Vagina (tissue), 2 donors: ENCODE measurements around the gene HOXB6. TPM values are rescaled to one million over a fixed set of nuclear protein-coding genes. Genes with fewer than 3 reads are reported as not detected.

Experiments
- DNase-seq, 2 donors: peaks; one replicate each; pipeline ENCODE4 v3.0.0-alpha.2; 2017; ENCODE audit errors: extremely low spot score in 2 of 2
- H3K27ac ChIP-seq: fragments of 200-600 bp; sonication (generic); one replicate; pipeline ENCODE4 v1.5.1; 2019
- H3K27me3 ChIP-seq: fragments of 200-600 bp; sonication (generic); one replicate; pipeline ENCODE4 v1.5.1; 2019
- H3K36me3 ChIP-seq, 2 donors: fragments of 200-600 bp; sonication (generic); one replicate each; pipeline ENCODE4 v1.5.1; 2017 to 2019
- H3K4me1 ChIP-seq: fragments of 200-600 bp; sonication (generic); one replicate; pipeline ENCODE4 v1.5.1; 2019
- H3K4me3 ChIP-seq, 2 donors: fragments of 200-600 bp; sonication (generic); 1 replicate in 1 of 2; 2 replicates in 1 of 2; pipeline ENCODE4 v1.5.1; 2016 to 2019
- H3K9me3 ChIP-seq: fragments of 200-600 bp; sonication (generic); one replicate; pipeline ENCODE4 v1.5.1; 2019
- CTCF ChIP-seq, 3 experiments: fragments of 450-650 bp in 2 of 3; fragments of 200-600 bp in 1 of 3; sonication (generic) in 1 of 3; IDR thresholded peaks; one replicate each; pipeline ENCODE4 v1.5.1; 2017 to 2019; ENCODE audit warnings: antibody characterized with exemption in 3 of 3, mild to moderate bottlenecking in 2 of 3, moderate library complexity in 2 of 3
- POLR2A ChIP-seq, 2 donors: fragments of 450-650 bp; IDR thresholded peaks; one replicate each; pipeline ENCODE4 v1.6.1; 2017; ENCODE audit warnings: antibody characterized with exemption in 2 of 2, mild to moderate bottlenecking in 2 of 2, moderate library complexity in 2 of 2
- POLR2AphosphoS5 ChIP-seq, 2 donors: sonication (generic); formaldehyde crosslinking; IDR thresholded peaks; one replicate each; pipeline ENCODE4 v1.9.0; 2017; ENCODE audit warnings: antibody characterized with exemption in 2 of 2, mild to moderate bottlenecking in 2 of 2, low read depth in 1 of 2; ENCODE audit not compliant: insufficient read depth in 1 of 2
- intact Hi-C: fragments of 100-400 bp; cut with DNase I; formaldehyde crosslinking; loops from one replicate; pipeline ENCODE4 v1.15.1; 2023
- total RNA-seq: library from RNA; depleted of rRNA; stranded (reverse); fragments of >200 nt; gene quantifications from one replicate; pipeline ENCODE4 v1.2.3, GENCODE V29; 2016

Gene HOXB6
- total RNA-seq, 1 donor from 2014 or later, result 1.2 TPM

DNA sequence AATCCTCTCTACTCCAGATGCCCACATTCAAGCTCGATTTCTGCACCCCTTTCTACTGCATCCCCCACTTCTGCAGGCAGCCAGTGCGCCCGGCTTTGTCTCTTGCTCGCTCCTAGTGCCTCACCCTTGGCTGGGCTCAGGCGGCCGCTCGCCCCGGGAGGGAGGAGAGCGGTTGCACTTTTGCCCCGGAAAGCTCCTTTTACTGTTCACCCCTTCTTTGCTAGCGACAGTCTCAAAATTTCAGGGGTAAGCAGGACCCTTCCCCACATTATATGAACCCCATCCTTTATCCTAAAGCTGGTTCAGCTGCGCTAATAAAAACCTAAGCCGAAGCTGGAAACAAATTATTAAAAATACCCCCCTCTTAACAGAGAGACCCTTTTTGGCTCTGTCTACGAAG lies 12.2 kb downstream of the HOXB6 start:
- TF ChIP-seq POLR2A (IDR thresholded peaks at IDR 0.05) (no peak), CTCF (IDR thresholded peaks at IDR 0.05) (no peak), POLR2AphosphoS5 (IDR thresholded peaks at IDR 0.05; ENCODE audit: insufficient read depth in 1 of 2, low read depth in 1 of 2) (no peak)
- DNase-seq, result no peak
- Histone ChIP-seq H3K9me3 (no peaks in the 10 kb centered on the region), H3K4me3 (no peak overlapping the region), H3K4me1 (peaks cover 21% of the 10 kb centered on the region), H3K27me3 (peaks cover 6% of the 10 kb centered on the region), H3K27ac (no peak overlapping the region), H3K36me3 (no peaks in the 10 kb centered on the region)
- intact Hi-C loops, result loop anchor here (10.0 kb wide), 1 partner anchor 568 kb away; no protein-coding TSS in a partner anchor

DNA sequence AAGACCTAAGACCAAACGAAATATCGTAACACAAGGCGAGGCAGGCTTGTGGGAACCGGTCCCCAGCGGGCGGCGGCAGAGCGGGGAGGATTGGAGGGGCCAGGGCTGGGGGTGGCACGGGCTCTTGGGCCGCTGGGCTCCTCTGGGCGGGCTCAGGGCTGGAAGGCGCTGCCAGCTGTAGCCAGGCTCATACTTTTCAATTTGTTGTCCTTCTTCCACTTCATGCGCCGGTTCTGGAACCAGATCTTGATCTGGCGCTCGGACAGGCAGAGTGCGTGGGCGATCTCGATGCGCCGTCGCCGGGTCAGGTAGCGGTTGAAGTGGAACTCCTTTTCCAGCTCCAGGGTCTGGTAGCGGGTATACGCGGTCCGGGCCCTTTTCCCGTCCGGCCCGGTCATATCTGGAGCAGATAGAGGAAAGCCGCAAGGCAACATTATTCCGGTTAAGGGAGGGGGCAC lies 12.7 kb downstream of the HOXB6 start:
- no peaks in the 10 kb centered on the region for H3K9me3 ChIP-seq
- intact Hi-C loops, result loop anchor here (10.0 kb wide), 1 partner anchor 567 kb away; no protein-coding TSS in a partner anchor
- H3K27me3 ChIP-seq, result peaks cover 6% of the 10 kb centered on the region
- H3K36me3 ChIP-seq, result no peaks in the 10 kb centered on the region
- no peak overlapping the region for H3K27ac ChIP-seq
- H3K4me3 ChIP-seq, result no peak overlapping the region
- peaks cover 16% of the 10 kb centered on the region for H3K4me1 ChIP-seq
- no peak for TF ChIP-seq CTCF (IDR thresholded peaks at IDR 0.05)
- TF ChIP-seq POLR2AphosphoS5 (IDR thresholded peaks at IDR 0.05; ENCODE audit: insufficient read depth in 1 of 2, low read depth in 1 of 2), result no peak
- no peak for TF ChIP-seq POLR2A (IDR thresholded peaks at IDR 0.05)
- no peak for DNase-seq

DNA sequence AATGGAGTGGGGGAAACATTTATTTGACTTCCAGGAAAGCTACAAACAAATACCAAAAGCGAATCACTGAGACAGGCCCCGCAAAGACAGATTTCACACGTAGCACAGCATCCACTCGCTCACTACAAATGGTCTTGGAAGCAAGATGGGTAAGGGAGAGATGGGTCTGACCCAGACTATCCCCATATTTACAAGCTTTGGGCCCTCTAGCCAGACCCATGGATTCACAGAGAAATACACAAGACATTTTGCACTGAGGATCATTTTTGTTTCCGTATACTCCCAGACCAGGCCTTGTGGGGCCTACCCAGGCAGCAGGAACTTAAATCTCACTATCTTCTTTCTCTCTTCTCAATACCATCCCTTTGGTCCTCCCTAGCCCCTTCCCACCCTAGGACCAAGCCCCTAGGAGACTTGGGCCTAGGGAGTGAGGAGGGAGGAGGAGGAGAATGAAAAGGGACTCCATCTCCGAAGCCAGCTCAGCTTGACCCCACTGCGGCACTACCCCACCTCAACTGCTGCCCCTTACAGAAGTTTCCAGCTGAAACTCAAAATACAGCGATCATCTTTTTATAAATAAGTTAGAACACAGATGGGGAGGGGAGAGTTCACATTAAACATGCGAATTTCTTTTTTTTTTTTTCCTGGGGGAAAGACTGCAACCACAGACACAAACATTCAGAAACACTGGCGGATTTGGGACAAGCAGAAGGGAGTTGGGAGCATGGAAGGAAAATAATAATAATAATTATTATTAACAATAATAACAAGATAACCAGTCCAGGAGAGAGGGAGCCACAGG lies 13.3 kb downstream of the HOXB6 start:
- intact Hi-C loops, result loop anchor here (10.0 kb wide), 1 partner anchor 567 kb away; no protein-coding TSS in a partner anchor
- no peak for TF ChIP-seq CTCF (IDR thresholded peaks at IDR 0.05)
- Histone ChIP-seq H3K4me3 (no peak overlapping the region), H3K27me3 (peaks cover 6% of the 10 kb centered on the region), H3K9me3 (no peaks in the 10 kb centered on the region), H3K27ac (no peak overlapping the region), H3K36me3 (no peaks in the 10 kb centered on the region), H3K4me1 (peaks cover 15% of the 10 kb centered on the region)
- no peak for DNase-seq

- peaks cover 6% of the 10 kb centered on the region for H3K27me3 ChIP-seq
- no peak overlapping the region for H3K4me3 ChIP-seq
- DNase-seq, result no peak
- TF ChIP-seq CTCF (IDR thresholded peaks at IDR 0.05) (no peak), POLR2A (IDR thresholded peaks at IDR 0.05) (no peak), POLR2AphosphoS5 (IDR thresholded peaks at IDR 0.05; ENCODE audit: insufficient read depth in 1 of 2, low read depth in 1 of 2) (no peak)
- no peaks in the 10 kb centered on the region for H3K36me3 ChIP-seq
- intact Hi-C loops, result loop anchor here (10.0 kb wide), 1 partner anchor 566 kb away; no protein-coding TSS in a partner anchor
- peaks cover 18% of the 10 kb centered on the region for H3K4me1 ChIP-seq
- no peaks in the 10 kb centered on the region for H3K9me3 ChIP-seq
- no peak overlapping the region for H3K27ac ChIP-seq
Measured at GRCh38 chr17:48590607-48591161, 14.1 kb downstream of the HOXB6 start.
